DMS53 treated with DMSO at 0.1 percent for 48 hours (cell line): Measurements from ENCODE around the gene EIPR1.
"Not testable (repeated sequence)": the region's sequence is repeated elsewhere in the genome, so short reads cannot be mapped to it uniquely, and the experiment has no call there.

Experiments
- DNase-seq: peaks from one replicate; lab custom pipeline; 2025; ENCODE audit not compliant: unreplicated experiment; lab: John Stamatoyannopoulos, UW

Gene EIPR1

DNA sequence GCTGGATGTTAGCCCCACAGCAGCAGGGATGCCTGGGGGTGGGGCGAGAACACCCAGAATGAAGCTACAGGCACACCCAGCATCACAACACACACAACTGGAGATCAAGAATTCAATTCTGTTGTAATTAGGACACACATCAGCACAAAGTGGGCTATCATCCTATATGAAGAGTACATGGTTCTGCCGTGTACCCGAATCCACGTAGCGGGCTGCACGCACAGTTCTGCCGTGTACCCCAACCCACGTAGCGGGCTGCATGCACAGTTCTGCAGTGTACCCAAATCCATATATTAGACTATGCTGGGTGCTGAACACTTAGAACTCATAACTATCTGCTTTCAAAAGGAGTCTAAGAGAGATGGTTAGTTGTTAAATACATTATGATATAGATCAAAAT, 86.5 kb downstream of the EIPR1 start:
- DNase-seq = no peak

DNA sequence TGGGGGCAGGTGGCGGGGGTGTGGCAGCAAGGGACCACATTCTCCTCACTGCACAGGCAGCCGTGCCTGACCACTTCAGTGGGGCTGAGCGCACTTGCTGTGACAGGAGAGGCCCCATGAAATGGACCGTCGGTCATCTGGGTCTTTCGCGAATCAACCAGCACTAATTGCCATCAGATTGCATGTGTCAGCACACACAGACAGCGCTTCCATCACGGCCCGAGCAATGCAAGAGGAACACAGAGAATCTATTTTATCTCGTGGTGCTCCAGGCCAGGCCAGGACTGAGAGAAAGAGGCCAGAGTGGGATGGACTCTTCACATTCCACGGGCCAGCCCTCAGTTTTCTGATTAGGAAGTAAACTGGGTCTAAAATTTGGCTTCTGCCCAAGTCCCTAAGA, 87.0 kb downstream of the EIPR1 start:
- no peak for DNase-seq

DNA sequence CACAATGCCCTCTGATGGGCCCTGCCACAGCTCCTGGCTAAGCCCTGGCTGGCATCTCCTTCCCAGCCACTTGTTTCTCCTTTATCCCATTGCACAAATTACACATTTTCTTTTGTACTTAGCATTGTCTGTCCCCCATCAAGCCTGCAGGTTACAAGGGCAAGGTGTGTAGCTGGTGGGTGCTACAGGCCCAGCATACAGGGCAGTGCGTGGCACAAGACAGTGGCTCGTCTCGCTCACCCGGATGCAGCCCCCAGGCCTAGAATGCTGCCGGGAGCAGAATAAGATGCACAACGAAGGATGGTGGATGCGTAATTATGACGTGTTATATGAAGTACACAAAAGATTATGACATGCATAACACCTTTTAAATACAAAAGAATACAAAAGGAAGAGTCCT, 87.6 kb downstream of the EIPR1 start:
- no peak for DNase-seq

DNA sequence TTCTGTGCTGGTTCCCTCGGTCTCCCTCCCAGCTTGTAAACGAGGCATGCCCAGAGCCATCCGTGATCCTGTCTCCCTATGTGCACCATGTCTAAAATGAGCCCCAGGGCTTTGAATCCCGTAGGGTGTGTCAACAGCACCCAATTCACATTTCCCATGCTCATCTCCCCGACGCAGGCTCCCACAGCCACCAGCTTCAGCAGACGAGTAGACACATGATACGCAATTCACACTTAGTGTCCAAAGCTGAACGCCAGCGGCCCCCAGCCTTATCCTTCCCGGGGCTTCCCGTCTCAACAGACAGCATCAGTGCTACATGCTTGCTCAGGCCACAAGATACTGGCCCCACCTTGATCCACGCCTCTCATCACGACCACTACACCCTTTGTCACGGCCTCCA, 88.1 kb downstream of the EIPR1 start:
- DNase-seq = no peak

DNA sequence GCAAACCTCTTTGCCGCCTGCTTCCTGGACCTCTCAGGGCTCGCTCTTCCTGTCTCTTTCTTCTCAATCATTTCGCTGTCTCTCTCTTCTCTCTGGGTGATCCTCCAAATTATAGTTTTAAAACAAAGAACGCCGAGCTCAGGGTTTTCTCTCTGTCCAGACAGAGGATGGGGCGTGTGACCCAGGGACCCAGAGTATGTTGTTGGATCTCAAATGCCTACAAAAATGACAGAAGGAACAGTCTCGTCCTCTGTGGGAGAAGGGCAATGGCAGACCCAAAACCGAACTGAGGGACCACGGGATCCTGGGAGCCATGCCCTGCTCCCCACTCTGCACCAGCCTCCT, 88.5 kb downstream of the EIPR1 start:
- DNase-seq = no peak

DNA sequence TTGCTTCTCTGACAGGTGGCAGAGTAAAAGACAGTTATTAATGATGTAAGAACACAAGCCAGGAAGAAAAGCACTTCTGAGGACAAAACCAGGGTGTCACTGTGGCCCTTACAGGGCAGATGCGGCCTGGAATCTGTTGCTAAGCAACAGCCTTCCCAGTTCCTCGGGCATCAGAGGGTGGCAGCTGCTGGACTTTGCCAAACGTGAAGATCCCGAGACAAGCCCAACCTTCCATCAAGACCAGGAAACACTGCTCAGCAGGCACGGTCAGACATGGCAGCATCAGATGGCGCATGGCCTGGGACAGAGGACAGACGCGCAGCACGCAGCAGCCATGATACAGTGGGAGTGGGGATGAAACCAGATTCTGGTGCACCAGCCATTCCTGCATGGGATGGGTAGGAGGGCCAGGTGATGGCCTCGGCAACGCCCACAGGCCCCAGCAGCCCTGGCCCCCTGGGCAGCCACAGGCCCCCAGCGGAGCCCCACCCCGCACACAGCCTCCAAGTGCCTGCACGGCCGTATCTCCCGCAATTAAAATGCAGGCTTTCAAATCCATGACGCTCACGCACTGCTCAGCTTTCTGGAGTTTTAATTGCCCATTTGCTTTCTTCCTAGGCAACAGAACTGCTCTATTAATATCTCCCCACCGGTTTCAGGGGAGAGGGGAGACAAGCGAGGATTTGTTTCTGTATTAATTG, 89.0 kb downstream of the EIPR1 start:
- DNase-seq = no peak

DNA sequence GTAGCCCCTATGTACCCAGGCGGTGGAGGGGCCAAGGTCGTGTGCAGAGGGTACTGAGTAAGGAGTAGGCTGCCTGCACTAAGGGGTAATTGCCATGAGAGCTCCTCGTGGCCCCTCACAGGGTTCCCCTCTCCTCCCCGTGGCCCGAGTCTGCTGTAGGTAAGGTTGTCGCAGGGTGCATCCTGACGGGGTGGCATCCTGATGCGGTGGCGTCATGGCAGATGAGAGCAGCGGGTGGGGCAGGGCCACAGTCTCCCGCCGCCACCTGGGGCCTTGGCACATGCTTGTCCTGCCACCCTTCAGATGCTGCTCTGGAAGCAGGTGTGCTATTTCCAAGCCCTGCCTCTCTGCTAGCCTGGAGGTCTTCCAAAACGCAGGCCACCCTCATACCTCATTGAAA, 89.7 kb downstream of the EIPR1 start:
- no peak for DNase-seq

DNA sequence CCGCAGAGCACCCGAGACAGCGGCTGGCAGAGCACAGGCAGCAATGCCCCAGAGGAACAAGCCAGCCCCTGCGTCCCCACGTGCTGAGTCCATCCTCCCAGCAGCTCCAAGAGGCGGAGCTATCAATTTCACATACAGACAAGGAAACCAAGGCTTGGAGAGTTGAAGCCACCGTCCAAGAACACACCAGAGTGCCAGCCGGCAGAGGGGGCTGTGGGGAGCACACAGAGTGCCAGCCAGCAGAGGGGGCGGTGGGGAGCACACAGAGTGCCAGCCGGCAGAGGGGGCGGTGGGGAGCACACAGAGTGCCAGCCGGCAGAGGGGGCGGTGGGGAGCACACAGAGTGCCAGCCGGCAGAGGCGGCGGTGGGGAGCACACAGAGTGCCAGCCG, 91.0 kb downstream of the EIPR1 start:
- DNase-seq = not testable (repeated sequence)

DNA sequence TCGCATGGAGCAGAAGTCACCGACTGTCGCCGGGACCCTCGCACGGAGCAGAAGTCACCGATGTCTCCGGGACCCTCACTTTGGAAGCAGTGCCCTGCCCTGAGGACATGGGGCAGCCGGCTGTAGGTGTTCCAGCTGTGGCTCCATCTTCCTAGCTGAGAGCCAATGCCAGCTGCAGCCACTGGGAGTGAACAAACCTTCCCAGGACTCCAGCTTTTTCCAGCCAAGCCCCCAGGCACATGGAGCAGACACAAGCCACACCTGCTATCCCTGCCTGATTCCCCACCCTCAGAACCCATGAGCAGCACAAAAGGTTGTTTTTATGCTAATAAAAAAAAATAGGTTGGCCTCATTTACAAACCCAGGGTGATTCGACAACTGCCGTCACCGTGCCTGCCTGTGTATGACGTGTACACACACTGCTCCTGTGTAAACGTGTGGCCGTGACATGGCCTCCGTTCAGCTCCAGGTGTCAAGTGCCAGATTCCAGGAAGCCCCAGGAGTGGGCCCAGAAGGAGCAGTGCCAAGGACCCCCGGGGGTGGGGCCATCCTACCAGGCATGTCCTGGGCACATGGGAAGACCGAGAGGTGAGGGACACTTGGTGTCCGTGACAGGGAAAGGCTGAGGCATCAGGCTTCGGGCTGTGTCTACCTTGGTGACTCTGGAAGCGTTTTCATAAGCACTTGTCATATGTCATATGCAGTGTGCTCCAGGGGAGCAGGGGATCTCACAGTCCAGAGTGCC, 91.5 kb downstream of the EIPR1 start:
- DNase-seq = no peak

DNA sequence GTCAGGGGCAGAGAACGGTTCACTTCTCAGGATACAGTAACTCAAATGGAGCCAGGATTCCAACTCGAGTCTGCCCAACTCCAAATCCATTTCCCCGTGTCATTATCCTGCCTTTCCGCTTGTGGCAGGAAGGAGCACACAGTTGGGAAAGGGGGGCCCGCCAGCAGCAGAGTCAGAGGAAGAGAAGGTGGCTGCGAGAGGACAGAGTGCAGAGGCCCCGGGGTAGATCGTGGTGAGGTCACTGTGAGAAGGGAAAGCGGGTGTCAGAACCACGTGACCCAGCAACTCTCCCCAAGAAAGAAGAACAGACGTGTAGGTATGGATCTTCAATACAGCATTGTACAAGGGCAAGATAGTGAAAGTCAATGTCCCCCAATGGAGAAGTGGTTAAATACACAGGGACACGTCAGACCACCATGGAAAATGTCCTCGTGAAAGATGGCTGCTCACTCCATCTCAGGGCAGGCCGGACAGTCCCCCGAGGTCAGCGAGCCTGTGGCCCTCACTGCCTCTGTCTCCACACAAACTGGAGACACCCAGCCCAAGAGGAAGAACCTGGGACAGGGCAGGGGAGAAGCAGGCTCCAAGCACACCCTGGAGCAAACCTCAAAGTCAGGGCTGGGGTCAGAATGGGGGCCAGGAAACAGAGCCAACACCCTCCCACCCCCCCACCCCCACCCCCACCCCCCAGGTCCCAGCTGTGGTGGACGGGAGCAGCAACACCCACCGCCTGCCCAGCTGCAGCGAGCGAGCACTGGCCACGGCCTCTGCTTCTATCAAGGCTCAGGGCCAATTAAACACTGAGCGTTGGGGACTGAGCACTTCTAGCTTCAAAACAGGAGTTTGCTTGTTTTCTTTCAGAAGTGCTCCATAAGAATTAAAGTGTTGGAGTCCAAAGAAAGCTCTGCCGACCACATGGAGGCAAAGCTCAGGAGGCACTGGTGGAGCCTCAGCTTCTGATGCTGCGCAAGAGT, 92.7 kb downstream of the EIPR1 start:
- DNase-seq = no peak

DNA sequence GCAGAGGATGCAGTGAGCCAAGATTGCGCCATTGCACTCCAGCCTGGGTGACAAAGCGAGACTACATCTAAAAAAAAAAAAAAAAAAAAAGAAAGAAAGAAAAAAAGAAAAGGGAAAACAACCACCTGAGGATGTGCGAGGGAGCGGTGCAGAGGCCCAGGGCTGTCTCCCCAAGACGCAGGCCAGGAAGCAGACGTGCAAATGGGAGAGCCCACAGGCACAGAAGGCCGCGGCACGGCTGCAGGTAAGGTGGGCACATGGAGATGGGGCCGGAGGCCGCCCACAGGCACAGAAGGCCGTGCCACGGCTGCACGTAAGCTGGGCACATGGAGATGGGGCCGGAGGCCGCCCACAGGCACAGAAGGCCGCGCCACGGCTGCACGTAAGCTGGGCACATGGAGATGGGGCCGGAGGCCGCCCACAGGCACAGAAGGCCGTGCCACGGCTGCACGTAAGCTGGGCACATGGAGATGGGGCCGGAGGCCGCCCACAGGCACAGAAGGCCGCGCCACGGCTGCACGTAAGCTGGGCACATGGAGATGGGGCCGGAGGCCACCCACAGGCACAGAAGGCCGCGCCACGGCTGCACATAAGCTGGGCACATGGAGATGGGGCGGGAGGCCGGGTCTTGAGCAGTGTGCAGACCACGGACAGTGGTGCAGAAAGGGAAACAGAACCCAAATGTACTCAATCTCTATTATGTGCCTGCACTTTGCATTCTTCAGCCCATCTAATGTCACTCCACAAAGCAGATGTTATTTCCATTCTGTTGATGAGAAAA, 93.6 kb downstream of the EIPR1 start:
- DNase-seq = not testable (repeated sequence)

DNA sequence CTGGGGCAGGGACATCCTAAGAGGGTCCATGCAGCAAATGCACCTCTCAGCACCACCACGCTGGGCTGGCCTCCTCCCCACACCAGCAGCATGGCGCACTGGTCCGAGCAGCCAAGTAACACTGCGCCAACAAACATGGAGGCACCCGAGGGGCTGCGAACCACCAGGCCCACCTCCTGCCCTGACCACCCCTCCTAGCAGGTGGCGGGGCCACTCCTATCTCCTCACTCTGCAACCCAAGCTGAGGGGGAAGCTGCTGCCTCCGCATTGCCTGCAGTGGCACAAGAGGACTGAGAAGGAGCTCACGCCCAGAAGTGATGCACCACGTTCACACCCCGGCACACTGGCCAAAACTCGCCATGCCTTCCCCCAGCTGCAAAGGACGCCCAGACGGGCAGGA, 94.4 kb downstream of the EIPR1 start:
- no peak for DNase-seq

DNA sequence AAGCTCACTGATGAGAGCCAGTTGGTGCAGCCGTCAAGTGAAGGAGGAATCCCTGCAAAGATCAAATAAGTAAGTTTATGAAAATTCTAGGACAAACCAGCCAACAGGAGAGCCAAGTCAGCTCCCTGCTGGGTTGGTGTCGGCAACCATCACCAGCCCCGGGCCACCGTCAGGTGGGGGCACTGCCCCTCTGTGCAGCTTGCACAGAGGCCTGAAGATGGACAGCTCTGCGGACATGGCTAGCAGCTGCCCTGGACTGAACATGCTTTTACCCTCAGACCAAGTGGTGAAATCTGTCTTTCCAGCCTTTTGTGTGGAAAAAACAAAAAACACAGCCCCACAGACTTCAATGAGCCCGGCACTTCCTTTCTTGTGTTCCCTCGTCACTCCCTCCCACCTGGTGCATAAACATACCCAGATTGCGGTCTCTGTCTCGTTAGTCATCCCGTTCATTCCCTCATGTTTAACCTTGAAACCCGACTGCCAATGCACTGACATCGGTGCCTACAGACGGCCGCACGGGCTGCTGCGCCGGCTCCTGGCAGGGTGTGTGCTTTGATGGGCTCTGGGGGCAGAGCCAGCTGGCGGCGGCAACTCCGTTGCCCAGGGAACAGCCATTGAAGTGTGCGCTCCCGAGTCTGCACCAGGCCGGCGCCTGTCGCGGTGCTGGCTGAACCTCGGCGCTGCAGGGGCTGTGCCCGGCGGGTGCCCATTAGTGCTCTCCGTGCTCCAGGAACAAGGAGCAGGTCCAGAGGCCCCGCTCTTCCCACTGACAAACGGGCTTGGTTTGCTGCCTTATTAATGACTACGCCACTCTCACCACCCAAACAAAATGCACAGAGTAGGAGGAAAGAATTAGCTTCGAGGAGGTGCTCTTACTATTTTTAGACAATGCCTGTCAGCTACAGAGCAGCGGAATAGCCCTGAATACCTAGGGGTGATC, 95.3 kb downstream of the EIPR1 start:
- DNase-seq = no peak

DNA sequence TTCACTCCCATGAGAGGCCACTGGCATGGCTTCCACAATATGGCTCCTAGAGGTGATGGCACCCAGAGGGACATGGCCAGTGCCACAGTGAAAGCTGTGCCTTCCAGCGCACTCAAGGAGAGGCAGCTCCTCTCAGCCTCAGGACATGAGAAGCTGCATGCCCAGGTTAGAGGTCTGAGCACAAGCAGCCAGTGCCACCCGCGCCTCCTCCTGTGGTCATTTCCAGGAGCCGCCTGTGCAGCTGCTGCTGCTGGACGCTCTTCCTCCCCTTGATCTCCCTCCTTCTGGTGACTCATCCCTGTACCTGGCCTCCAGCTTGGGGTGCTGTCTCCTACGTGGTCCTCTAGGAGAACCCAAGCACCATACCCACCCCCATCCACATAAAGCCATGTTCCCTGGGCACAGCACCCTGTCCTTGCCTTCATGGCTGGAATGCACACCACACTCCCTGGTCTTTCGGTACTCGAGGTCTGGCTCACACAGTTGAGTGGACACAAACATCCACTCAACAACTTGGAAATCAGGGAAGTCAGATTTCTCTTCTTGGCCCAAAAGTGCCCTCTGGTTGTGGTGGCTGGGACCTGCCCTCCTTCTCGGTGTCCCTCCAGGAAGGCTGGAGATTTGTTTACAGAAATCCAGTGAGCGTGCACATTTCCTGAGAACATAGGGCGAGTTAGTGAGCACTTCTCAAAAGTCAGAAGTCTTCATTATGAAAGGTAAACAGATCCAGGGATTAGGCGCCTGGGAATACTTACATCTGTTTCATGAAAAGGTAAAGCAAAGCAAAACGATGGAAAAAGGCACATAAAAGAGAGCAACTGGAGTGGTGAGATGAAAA, 96.7 kb downstream of the EIPR1 start:
- no peak for DNase-seq

DNA sequence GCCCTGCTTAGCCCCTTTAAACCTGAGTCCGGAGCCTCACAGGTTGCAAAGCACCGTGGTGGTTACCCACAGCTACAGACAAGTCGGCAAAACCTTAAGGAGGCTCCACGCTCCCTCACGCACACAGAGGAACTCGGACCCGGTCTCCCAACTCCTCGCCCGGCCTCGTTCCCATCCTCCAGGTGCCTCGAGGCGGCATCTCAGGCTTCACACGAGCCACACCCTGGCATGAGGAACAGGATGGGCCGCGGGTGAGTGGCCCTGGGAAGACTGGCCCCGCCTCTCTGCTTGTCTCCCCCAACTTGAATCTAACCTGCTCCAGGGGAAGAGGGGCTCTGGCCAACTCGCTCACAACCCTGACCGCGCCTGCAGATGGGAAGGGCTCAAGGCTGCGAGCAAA, 97.4 kb downstream of the EIPR1 start:
- DNase-seq = no peak

DNA sequence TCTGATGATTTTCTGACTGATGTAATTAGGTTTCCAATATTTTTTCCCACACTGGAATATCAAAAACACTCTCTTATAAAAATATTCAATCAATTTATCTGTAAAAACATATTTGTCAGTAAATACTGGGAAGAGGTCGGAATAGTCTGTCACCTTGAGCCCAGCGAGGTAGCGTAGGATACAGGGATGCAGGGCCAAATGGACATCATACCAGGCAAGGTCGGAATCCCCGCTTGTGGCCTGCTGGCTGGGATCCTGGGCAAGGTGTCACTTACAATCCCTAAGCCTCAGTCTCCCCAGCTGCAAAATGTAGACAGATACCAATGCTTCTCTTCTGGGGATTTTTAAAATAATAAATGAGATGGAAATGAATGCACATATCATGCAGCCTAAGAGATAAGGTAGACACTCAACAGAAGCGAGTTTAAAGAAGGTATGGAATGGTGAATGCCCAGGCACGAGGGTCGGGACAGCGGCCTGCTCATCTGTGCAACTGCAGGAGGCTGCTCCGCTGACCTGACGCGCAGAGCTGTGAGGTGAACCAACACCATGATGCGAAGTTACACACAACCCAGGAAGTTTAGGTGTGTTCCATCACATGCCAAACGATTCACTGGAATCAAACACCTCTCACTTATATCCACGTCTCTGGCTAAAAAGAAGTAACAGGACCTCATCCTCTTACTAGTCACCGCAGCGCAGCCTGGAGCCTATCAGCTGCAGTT, 98.2 kb downstream of the EIPR1 start:
- DNase-seq = no peak

DNA sequence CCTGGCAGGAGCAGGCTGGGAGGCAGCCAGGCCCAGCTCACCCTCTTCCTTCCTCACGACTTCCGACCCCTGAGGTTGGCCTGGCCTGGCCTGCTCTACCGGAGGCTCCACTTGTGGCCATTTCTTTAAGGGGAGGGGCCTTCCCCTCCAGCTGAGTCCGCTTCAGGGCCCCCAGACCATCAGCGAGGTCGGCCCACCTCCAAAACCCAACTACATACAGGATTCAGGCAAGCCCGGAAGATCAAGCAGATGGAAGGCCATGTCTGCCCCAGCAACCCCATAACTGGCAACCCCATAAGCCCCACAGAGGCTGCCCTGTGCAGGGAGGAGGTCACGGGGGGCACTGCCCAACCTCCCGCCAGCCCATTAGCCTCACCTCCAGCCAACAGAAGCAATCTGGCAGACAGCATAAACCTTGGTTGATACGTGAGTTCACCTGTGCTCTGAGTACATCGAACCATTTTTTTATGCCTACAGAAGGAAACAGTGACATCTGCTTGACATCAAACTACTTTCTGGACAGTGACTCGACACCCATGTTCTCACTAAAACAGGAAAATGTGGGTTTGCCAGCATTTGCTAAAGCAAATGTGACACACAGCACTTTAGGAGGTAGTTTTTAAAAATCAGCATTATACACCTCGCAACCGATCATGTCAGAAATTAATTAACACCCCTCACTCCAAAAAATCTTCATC, 98.9 kb downstream of the EIPR1 start:
- no peak for DNase-seq
